GM12892 (cell line): ENCODE measurements around the gene KLHL25.
A peak's percentile ranks its signal among the peaks of the same experiment; 100 is the strongest.

ENCODE experiments used
- DNase-seq: peaks from one replicate; pipeline ENCODE4 v3.0.0; 2011; ENCODE audit not compliant: insufficient read length
- FAIRE-seq: peaks from 2 replicates; lab custom pipeline; 2011; peaks lifted over from hg19 to GRCh38; lab: Jason Lieb, UNC
- POLR2A ChIP-seq: IDR thresholded peaks from 2 replicates; pipeline ENCODE4 v1.6.1; 2011; ENCODE audit warnings: low read depth, low read length, control low read depth
- POLR2AphosphoS5 ChIP-seq: IDR thresholded peaks from 2 replicates; pipeline ENCODE4 v1.6.1; 2011; ENCODE audit warnings: low read depth, low read length, control low read depth
- TAF1 ChIP-seq: IDR thresholded peaks from 2 replicates; pipeline ENCODE4 v1.6.1; 2011; ENCODE audit warnings: low read depth, mild to moderate bottlenecking, control low read depth, low read length, borderline replicate concordance

KLHL25 gene

GRCh38 chr15:85730001-85730820, 64.5 kb downstream of the KLHL25 start:
- DNase-seq (no peak), FAIRE-seq (peak; percentile 86)
- TF ChIP-seq POLR2A (no peak), POLR2AphosphoS5 (no peak), TAF1 (no peak)

DNA sequence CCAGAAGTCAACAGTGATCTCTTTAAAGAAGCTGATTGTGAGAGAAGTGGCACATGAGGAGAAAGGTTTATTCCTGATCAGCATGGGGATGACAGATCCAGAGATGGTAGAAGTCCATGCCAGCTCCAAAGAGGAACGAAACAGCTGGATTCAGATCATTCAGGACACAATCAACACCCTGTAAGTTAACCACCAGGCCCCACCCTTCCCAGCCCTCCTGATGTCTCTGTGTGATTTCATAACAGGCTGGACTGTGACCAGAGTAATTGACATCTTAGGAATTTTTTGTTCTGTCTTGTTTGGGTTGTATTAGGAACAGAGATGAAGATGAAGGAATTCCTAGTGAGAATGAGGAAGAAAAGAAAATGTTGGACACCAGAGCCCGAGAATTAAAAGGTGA, 67.7 kb downstream of the KLHL25 start:
- no peak for DNase-seq
- TF ChIP-seq POLR2AphosphoS5: no peak
- FAIRE-seq: no peak

GRCh38 chr15:85726454-85726853, 68.3 kb downstream of the KLHL25 start:
- DNase-seq: no peak
- TF ChIP-seq TAF1: no peak
- TF ChIP-seq POLR2A: no peak
- TF ChIP-seq POLR2AphosphoS5: no peak

DNA sequence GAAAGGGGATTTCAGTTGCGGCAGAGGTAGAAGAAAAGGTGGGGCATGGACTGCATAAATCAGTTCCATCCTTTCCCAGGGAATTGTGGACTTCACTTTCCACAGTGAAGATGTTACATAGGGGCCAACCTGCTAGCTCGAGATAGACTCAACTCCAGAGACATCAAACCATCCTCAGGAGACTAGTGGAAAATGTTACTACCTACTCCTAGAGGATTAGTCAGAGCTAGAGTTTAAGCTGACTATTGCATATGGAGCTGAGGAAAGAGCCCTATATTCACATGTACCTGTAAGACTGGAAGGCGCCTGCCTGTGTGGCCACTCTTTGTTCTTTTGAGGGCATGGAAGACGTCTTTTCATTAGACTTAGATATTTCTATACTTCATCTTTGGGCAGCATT, 69.2 kb downstream of the KLHL25 start:
- TF ChIP-seq TAF1: no peak
- no peak for TF ChIP-seq POLR2AphosphoS5
- TF ChIP-seq POLR2A: no peak
- no peak for FAIRE-seq

More at GRCh38 chr15:85726454-85726853, 68.3 kb downstream of the KLHL25 start:
- no peak for FAIRE-seq

DNA sequence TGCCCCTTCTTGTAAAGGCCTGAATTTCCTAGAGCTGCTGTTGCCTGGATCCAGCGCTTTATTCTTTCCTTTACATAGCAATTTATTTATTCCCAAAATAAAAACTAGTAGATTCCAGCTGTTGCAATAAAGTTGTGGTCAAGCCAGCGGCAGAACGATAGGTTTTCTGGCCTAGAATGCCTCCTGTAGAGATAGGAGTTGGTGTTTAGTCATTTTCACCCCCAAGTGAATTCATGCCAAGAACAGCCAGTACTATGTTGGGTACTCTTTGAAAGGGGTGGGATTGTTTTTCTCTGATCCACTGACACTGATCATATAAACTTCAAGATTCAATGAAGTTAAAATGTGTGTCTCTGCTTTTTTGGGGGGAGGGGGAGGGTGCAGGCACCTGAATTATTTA, 69.7 kb downstream of the KLHL25 start:
- no peak for DNase-seq
- TF ChIP-seq POLR2A (no peak), TAF1 (no peak), POLR2AphosphoS5 (no peak)
- FAIRE-seq: no peak

More for the DNA sequence above, 69.2 kb downstream of the KLHL25 start:
- DNase-seq: no peak

GRCh38 chr15:85723960-85724945, 70.5 kb downstream of the KLHL25 start:
- DNase-seq (no peak), FAIRE-seq (no peak)
- no peak for TF ChIP-seq POLR2AphosphoS5
- TF ChIP-seq POLR2A: peak; percentile 39; the same call in 1 of the 2 replicates
- TF ChIP-seq TAF1: no peak

DNA sequence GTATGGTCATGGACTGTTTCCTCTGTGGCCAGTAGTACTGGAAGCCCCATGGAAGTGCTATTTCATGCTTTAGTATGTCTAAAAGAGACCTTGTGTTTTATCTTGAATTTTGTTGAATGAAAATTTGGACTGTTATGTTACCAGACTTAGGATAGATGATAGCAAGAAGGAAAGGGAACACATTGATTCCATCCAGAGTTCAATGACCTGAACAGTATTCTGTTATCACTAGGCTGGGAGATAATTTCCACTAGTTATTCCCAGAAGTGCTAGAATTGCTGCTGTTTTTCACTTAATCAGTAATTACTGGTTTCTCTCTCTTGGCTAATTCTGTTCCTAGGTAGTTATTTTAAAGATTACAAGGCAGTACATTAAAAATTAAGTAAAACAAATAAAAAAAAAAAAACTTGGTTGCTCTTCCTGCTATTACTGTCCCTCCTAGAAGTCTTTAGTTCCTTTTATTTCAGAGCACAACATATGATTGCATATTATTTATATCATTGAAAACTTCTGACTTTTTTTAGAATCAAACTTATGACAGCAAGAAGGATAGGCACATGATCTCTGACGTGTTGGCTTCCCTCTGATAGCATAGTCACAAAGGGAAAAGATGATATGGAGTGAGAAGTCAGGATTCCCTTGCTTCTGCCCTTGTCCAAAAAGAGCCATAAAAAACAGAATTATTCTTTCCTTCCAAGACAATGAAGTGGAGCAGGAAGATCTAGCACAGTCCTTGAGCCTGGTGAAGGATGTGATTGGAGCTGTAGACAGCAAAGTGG, 72.2 kb downstream of the KLHL25 start:
- DNase-seq (no peak), FAIRE-seq (peak; percentile 40)
- TF ChIP-seq TAF1 (no peak), POLR2AphosphoS5 (no peak), POLR2A (no peak)

- TF ChIP-seq POLR2A (no peak), TAF1 (no peak), POLR2AphosphoS5 (no peak)
- DNase-seq (no peak), FAIRE-seq (no peak)
Observed at GRCh38 chr15:85718981-85719380, 75.7 kb downstream of the KLHL25 start.

DNA sequence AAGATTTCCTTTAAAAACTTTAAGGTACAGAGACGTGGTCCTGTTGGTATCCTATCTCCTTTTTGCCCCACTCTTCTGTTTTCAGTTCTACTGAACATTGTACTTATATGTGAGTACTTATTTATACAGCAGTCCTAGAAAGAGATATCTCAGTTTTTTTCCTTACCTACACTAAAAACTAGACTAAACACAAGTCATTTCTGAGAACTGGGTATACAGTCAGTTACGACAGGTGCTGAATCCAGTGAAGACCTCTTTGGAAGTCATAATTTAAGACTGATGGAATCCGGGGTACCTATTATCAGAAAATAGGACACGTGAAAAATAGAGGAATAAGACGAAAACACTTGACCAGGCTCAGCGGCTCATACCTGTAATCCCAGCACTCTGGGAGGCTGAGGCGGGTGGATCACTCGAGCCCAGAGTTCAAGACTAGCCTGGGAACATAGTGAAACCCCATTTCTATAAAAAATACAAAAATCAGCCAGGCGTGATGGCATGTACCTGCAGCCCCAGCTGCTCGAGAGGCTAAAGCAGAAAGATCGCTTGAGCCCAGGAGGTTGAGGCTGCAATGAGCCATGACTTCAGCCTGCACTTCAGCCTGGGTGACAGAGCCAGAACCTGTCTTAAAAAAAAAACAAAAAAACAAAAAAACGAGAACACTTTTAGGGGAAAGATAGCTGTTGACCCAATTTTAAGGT, 76.3 kb downstream of the KLHL25 start:
- FAIRE-seq (peak; percentile 77), DNase-seq (no peak)
- TF ChIP-seq POLR2AphosphoS5 (no peak), POLR2A (no peak), TAF1 (no peak)

DNA sequence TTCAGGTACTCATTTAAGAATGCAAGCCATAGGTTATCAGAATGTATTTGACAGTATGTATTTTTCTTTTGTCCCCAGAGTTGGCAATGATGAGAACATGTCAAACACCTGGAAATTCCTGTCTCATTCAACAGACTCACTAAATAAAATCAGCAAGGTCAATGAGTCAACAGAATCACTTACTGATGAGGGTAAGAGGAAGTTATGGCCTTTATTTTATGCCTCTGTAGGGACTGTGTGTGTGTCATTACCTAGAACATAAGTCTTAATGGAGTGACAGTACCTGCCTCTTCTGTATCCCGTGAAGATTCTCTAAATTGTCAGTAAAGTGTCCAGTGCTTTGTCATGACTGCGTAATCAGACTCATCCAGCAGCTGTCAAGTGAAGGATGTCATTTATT, 77.5 kb downstream of the KLHL25 start:
- FAIRE-seq (peak; percentile 84), DNase-seq (no peak)
- TF ChIP-seq TAF1 (no peak), POLR2AphosphoS5 (no peak), POLR2A (no peak)

DNA sequence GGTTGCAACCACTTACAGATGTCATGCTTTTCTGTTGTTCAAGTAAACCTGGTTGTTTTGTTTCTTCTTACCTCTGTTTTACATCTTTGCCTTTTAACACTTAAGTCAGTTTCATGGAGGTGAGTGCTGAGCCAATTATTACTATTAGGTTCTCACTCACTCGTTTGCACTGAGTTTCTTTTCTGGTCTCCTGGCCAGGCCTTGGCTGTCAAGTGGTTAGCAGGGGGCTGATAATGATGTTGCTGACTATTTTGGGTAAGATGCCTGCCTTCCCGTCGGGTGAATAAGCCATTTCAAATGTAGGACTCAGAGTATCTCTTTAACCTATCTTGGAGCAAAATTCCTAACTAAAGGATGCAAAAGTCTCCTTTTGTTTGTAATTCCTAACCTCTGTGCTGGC, 78.5 kb downstream of the KLHL25 start:
- no peak for DNase-seq
- FAIRE-seq: peak; percentile 44
- TF ChIP-seq TAF1 (no peak), POLR2AphosphoS5 (no peak), POLR2A (no peak)
